ENCODE measurements around the gene UBA1.

- TF ChIP-seq CTCF (IDR thresholded peaks at IDR 0.05; ENCODE audit: low read length) (no peak), EZH2 (IDR thresholded peaks at IDR 0.05; ENCODE audit: borderline replicate concordance, low read length) (no peak)
Measured at GRCh38 chrX:47180346-47180745, 13.3 kb upstream of the UBA1 start.

All from OCI-LY1 (cell line).